ENCODE data around the gene TRIM65.

GRCh38 chr17:75917141-75917916, 20.6 kb upstream of the TRIM65 start:
- no peak for TF ChIP-seq POLR2AphosphoS5 (IDR thresholded peaks at IDR 0.05; ENCODE audit: borderline replicate concordance, low read depth, low read length)
- no peak for TF ChIP-seq EZH2 (IDR thresholded peaks at IDR 0.05)
